ENCODE measurements around the gene EARS2. TPM values are rescaled to one million over a fixed set of nuclear protein-coding genes. Genes with fewer than 3 reads are reported as not detected.
"Not testable (repeated sequence)": the region's sequence is repeated elsewhere in the genome, so short reads cannot be mapped to it uniquely, and the experiment has no call there.

Gene EARS2
- total RNA-seq, 5 donors from 2014 or later (not counting 1 experiment from before 2014, with no cell fraction given) = 10.8 to 19.4 (median 15.9) TPM

- H3K36me3 Mint-ChIP-seq = peaks cover 58% of the 10 kb centered on the region
- H3K4me3 ChIP-seq (ENCODE audit: control insufficient read depth in 1 of 2, extremely low read depth in 1 of 2, low read length in 1 of 2) = no peak overlapping the region
- no peak overlapping the region for H3K4me3 Mint-ChIP-seq
- no peaks in the 10 kb centered on the region for H3K27me3 Mint-ChIP-seq
- ChIA-PET CTCF (no interaction called here), POLR2A (interaction anchor here in 1 of 2 donors (0.6 kb wide), 1 partner anchor 74 kb away, joined by 4 read pairs; no protein-coding TSS in a partner anchor)
- no peaks in the 10 kb centered on the region for H3K9me3 ChIP-seq
- H3K27ac ChIP-seq (ENCODE audit: low read length) = no peak overlapping the region
- no peaks in the 10 kb centered on the region for H3K9me3 Mint-ChIP-seq
- H3K36me3 ChIP-seq (ENCODE audit: control insufficient read depth in 2 of 2, extremely low read depth in 1 of 2, insufficient read depth in 1 of 2, low read length in 1 of 2) = peaks cover 18 to 88% of the 10 kb centered on the region in 2 donors
- no peak for ATAC-seq (replicated peaks in 1 of 4)
- DNase-seq = no peak
- no peak overlapping the region for H3K27ac Mint-ChIP-seq
- peaks cover 0 to 20% of the 10 kb centered on the region in 2 experiments for H3K4me1 ChIP-seq (ENCODE audit: control insufficient read depth in 1 of 2, extremely low read depth in 1 of 2, insufficient read depth in 2 of 2, low read length in 2 of 2)
- H3K27me3 ChIP-seq (replicated peaks in 1 of 2; ENCODE audit: control insufficient read depth in 2 of 2, extremely low read depth in 1 of 2, insufficient read depth in 2 of 2, low read length in 1 of 2) = no peaks in the 10 kb centered on the region
- H3K4me1 Mint-ChIP-seq = peaks cover 0 to 4% (median 3%) of the 10 kb centered on the region in 3 donors
- WGBS (ENCODE audit: insufficient coverage) = 100% methylated on average over 2 of the region's 2 CpGs
Observed at GRCh38 chr16:23485257-23485614, 71.9 kb downstream of the EARS2 start.

GRCh38 chr16:23484510-23485256 lies 72.5 kb downstream of the EARS2 start:
- no peak for ATAC-seq (replicated peaks in 1 of 4)
- Histone ChIP-seq H3K27me3 (replicated peaks in 1 of 2; ENCODE audit: control insufficient read depth in 2 of 2, extremely low read depth in 1 of 2, insufficient read depth in 2 of 2, low read length in 1 of 2) (no peaks in the 10 kb centered on the region), H3K36me3 (ENCODE audit: control insufficient read depth in 2 of 2, extremely low read depth in 1 of 2, insufficient read depth in 1 of 2, low read length in 1 of 2) (peaks cover 20 to 88% of the 10 kb centered on the region in 2 donors), H3K9me3 (no peaks in the 10 kb centered on the region), H3K4me1 (ENCODE audit: control insufficient read depth in 1 of 2, extremely low read depth in 1 of 2, insufficient read depth in 2 of 2, low read length in 2 of 2) (peaks cover 0 to 20% of the 10 kb centered on the region in 2 experiments), H3K27ac (ENCODE audit: low read length) (no peak overlapping the region), H3K4me3 (ENCODE audit: control insufficient read depth in 1 of 2, extremely low read depth in 1 of 2, low read length in 1 of 2) (no peak overlapping the region)
- DNase-seq = no peak
- CTCF ChIA-PET = no interaction called here
- Mint-ChIP-seq H3K4me3 (no peak overlapping the region), H3K9me3 (no peaks in the 10 kb centered on the region), H3K27me3 (no peaks in the 10 kb centered on the region), H3K4me1 (peaks cover 0 to 4% (median 3%) of the 10 kb centered on the region in 3 donors), H3K27ac (no peak overlapping the region), H3K36me3 (peaks cover 58% of the 10 kb centered on the region)
- WGBS (ENCODE audit: insufficient coverage) = 100% methylated on average over 3 of the region's 8 CpGs
- POLR2A ChIA-PET = no interaction called here

- H3K27ac ChIP-seq (ENCODE audit: low read length) = peak overlapping the region; percentile 81
Observed at GRCh38 chr16:23483492-23483891, 73.7 kb downstream of the EARS2 start.

GRCh38 chr16:23482778-23483177 lies 74.4 kb downstream of the EARS2 start:
- no peaks in the 10 kb centered on the region for H3K9me3 Mint-ChIP-seq
- H3K36me3 ChIP-seq (ENCODE audit: control insufficient read depth in 2 of 2, extremely low read depth in 1 of 2, insufficient read depth in 1 of 2, low read length in 1 of 2) = peaks cover 25 to 86% of the 10 kb centered on the region in 2 donors
- POLR2A ChIA-PET = interaction anchor here (0.5 to 1.1 kb wide), 3 partner anchors 22 to 30 kb away, joined by 3 to 6 read pairs (median 5); no protein-coding TSS in a partner anchor

More at GRCh38 chr16:23483492-23483891, 73.7 kb downstream of the EARS2 start:
- Histone ChIP-seq H3K36me3 (ENCODE audit: control insufficient read depth in 2 of 2, extremely low read depth in 1 of 2, insufficient read depth in 1 of 2, low read length in 1 of 2) (peaks cover 27 to 88% of the 10 kb centered on the region in 2 donors), H3K4me1 (ENCODE audit: control insufficient read depth in 1 of 2, extremely low read depth in 1 of 2, insufficient read depth in 2 of 2, low read length in 2 of 2) (peaks cover 0 to 20% of the 10 kb centered on the region in 2 experiments)
- WGBS (ENCODE audit: insufficient coverage) = 72% methylated on average over 8 of the region's 8 CpGs
- H3K27ac Mint-ChIP-seq = peak overlapping the region; percentile 56 to 66
- DNase-seq (peak in 9 of 35 experiments; percentile 2 to 49 (median 14)), ATAC-seq (replicated peaks in 1 of 4) (peak in 1 of 4 experiments; percentile 41)
- H3K4me1 Mint-ChIP-seq; H3K4me3 ChIP-seq (ENCODE audit: control insufficient read depth in 1 of 2, extremely low read depth in 1 of 2, low read length in 1 of 2); POLR2A ChIA-PET; H3K9me3 Mint-ChIP-seq; CTCF ChIA-PET; H3K27me3 Mint-ChIP-seq; H3K27me3 ChIP-seq (replicated peaks in 1 of 2; ENCODE audit: control insufficient read depth in 2 of 2, extremely low read depth in 1 of 2, insufficient read depth in 2 of 2, low read length in 1 of 2); H3K9me3 ChIP-seq: not testable (repeated sequence)
- peaks cover 66% of the 10 kb centered on the region for H3K36me3 Mint-ChIP-seq
- H3K4me3 Mint-ChIP-seq = peak overlapping the region in 1 of 3 donors; percentile 46

GRCh38 chr16:23480257-23480656 lies 76.9 kb downstream of the EARS2 start:
- Histone ChIP-seq H3K27ac (ENCODE audit: low read length) (no peak overlapping the region), H3K27me3 (replicated peaks in 1 of 2; ENCODE audit: control insufficient read depth in 2 of 2, extremely low read depth in 1 of 2, insufficient read depth in 2 of 2, low read length in 1 of 2) (no peaks in the 10 kb centered on the region), H3K36me3 (ENCODE audit: control insufficient read depth in 2 of 2, extremely low read depth in 1 of 2, insufficient read depth in 1 of 2, low read length in 1 of 2) (peaks cover 29 to 85% of the 10 kb centered on the region in 2 donors), H3K4me1 (ENCODE audit: control insufficient read depth in 1 of 2, extremely low read depth in 1 of 2, insufficient read depth in 2 of 2, low read length in 2 of 2) (peaks cover 0 to 20% of the 10 kb centered on the region in 2 experiments), H3K4me3 (ENCODE audit: control insufficient read depth in 1 of 2, extremely low read depth in 1 of 2, low read length in 1 of 2) (no peak overlapping the region), H3K9me3 (no peaks in the 10 kb centered on the region)
- no peaks in the 10 kb centered on the region for H3K9me3 Mint-ChIP-seq
- H3K4me1 Mint-ChIP-seq = peaks cover 0 to 4% (median 3%) of the 10 kb centered on the region in 3 donors
- no peak overlapping the region for H3K4me3 Mint-ChIP-seq
- 100% methylated on average over 2 of the region's 4 CpGs for WGBS (ENCODE audit: insufficient coverage)
- ChIA-PET POLR2A (interaction anchor here in 1 of 2 donors (0.6 kb wide), 1 partner anchor 121 kb away, joined by 5 read pairs; no protein-coding TSS in a partner anchor), CTCF (no interaction called here)
- peaks cover 65% of the 10 kb centered on the region for H3K36me3 Mint-ChIP-seq
- no peak for ATAC-seq (replicated peaks in 1 of 4)
- H3K27ac Mint-ChIP-seq = no peak overlapping the region
- DNase-seq = no peak
- no peaks in the 10 kb centered on the region for H3K27me3 Mint-ChIP-seq

More at GRCh38 chr16:23482778-23483177, 74.4 kb downstream of the EARS2 start:
- no peaks in the 10 kb centered on the region for H3K9me3 ChIP-seq
- Mint-ChIP-seq H3K27me3 (no peaks in the 10 kb centered on the region), H3K36me3 (peaks cover 70% of the 10 kb centered on the region), H3K4me1 (peaks cover 0 to 4% (median 3%) of the 10 kb centered on the region in 3 donors), H3K27ac (peak overlapping the region; percentile 56 to 78), H3K4me3 (peak overlapping the region in 2 of 3 donors; percentile 25 to 46)
- ATAC-seq (replicated peaks in 1 of 4) (peak in 3 of 4 experiments; percentile 31 to 85 (median 84)), DNase-seq (peak in 34 of 35 experiments; percentile 2 to 85 (median 50))
- no peak overlapping the region for H3K4me3 ChIP-seq (ENCODE audit: control insufficient read depth in 1 of 2, extremely low read depth in 1 of 2, low read length in 1 of 2)
- no peaks in the 10 kb centered on the region for H3K27me3 ChIP-seq (replicated peaks in 1 of 2; ENCODE audit: control insufficient read depth in 2 of 2, extremely low read depth in 1 of 2, insufficient read depth in 2 of 2, low read length in 1 of 2)
- CTCF ChIA-PET = interaction anchor here (0.8 to 1.0 kb wide), 2 partner anchors 22 to 111 kb away, joined by 3 read pairs; no protein-coding TSS in a partner anchor
- peak overlapping the region; percentile 81 for H3K27ac ChIP-seq (ENCODE audit: low read length)
- peaks cover 0 to 20% of the 10 kb centered on the region in 2 experiments for H3K4me1 ChIP-seq (ENCODE audit: control insufficient read depth in 1 of 2, extremely low read depth in 1 of 2, insufficient read depth in 2 of 2, low read length in 2 of 2)
- WGBS (ENCODE audit: insufficient coverage) = 76% methylated on average over 13 of the region's 14 CpGs

GRCh38 chr16:23479138-23479537 lies 78.0 kb downstream of the EARS2 start:
- H3K27me3 Mint-ChIP-seq = no peaks in the 10 kb centered on the region
- ATAC-seq (replicated peaks in 1 of 4) (no peak), DNase-seq (no peak)
- POLR2A ChIA-PET = no interaction called here
- CTCF ChIA-PET = no interaction called here
- no peaks in the 10 kb centered on the region for H3K9me3 ChIP-seq
- H3K9me3 Mint-ChIP-seq = no peaks in the 10 kb centered on the region
- H3K4me3 Mint-ChIP-seq = no peak overlapping the region
- peak overlapping the region in 1 of 2 donors; percentile 55 for H3K27ac Mint-ChIP-seq
- H3K36me3 Mint-ChIP-seq = peaks cover 60% of the 10 kb centered on the region
- peaks cover 29 to 87% of the 10 kb centered on the region in 2 donors for H3K36me3 ChIP-seq (ENCODE audit: control insufficient read depth in 2 of 2, extremely low read depth in 1 of 2, insufficient read depth in 1 of 2, low read length in 1 of 2)
- H3K4me1 Mint-ChIP-seq = peaks cover 0 to 4% (median 3%) of the 10 kb centered on the region in 3 donors
- H3K27me3 ChIP-seq (replicated peaks in 1 of 2; ENCODE audit: control insufficient read depth in 2 of 2, extremely low read depth in 1 of 2, insufficient read depth in 2 of 2, low read length in 1 of 2) = no peaks in the 10 kb centered on the region
- no peak overlapping the region for H3K4me3 ChIP-seq (ENCODE audit: control insufficient read depth in 1 of 2, extremely low read depth in 1 of 2, low read length in 1 of 2)
- peaks cover 0 to 20% of the 10 kb centered on the region in 2 experiments for H3K4me1 ChIP-seq (ENCODE audit: control insufficient read depth in 1 of 2, extremely low read depth in 1 of 2, insufficient read depth in 2 of 2, low read length in 2 of 2)
- WGBS (ENCODE audit: insufficient coverage) = 94% methylated on average over 3 of the region's 3 CpGs
- H3K27ac ChIP-seq (ENCODE audit: low read length) = no peak overlapping the region
